Keratinocyte (primary cell): ENCODE data around the gene NDP. TPM values are rescaled to one million over a fixed set of nuclear protein-coding genes. Genes with fewer than 3 reads are reported as not detected.

Source experiments
- DNase-seq: peaks from one replicate; pipeline ENCODE4 v3.0.0-alpha.2; 2011; ENCODE audit warnings: low read depth, missing footprints, low spot score
- FAIRE-seq: peaks from 2 replicates; lab custom pipeline; 2011; peaks lifted over from hg19 to GRCh38; lab: Jason Lieb, UNC
- H2AFZ ChIP-seq: 2 replicates; pipeline ENCODE4 v1.6.0; 2012; ENCODE audit warnings: low read length, control low read depth, inconsistent platforms; ENCODE audit not compliant: control insufficient read depth
- H3K27ac ChIP-seq: 2 replicates; pipeline ENCODE4 v1.5.1; 2011; ENCODE audit warnings: low read length; ENCODE audit not compliant: control insufficient read depth, insufficient read depth
- H3K27me3 ChIP-seq: 3 replicates; pipeline ENCODE4 v1.6.0; 2011; ENCODE audit warnings: low read length; ENCODE audit not compliant: control insufficient read depth, insufficient read depth; ENCODE audit errors: extremely low read depth
- H3K36me3 ChIP-seq, 2 experiments: 2 replicates in 1 of 2; 3 replicates in 1 of 2; pipeline ENCODE4 v1.5.1; 2011; ENCODE audit warnings: low read length in 2 of 2, mild to moderate bottlenecking in 1 of 2; ENCODE audit not compliant: control insufficient read depth in 2 of 2, insufficient read depth in 2 of 2; ENCODE audit errors: extremely low read depth in 1 of 2
- H3K4me1 ChIP-seq: 3 replicates; pipeline ENCODE4 v1.5.1; 2011; ENCODE audit warnings: low read length; ENCODE audit not compliant: control insufficient read depth, insufficient read depth; ENCODE audit errors: extremely low read depth
- H3K4me2 ChIP-seq: 3 replicates; pipeline ENCODE4 v1.6.0; 2011; ENCODE audit warnings: low read depth, low read length; ENCODE audit not compliant: control insufficient read depth, insufficient read depth; ENCODE audit errors: extremely low read depth
- H3K4me3 ChIP-seq, 3 experiments: fragments of 200-600 bp in 1 of 3; sonication (generic) in 1 of 3; 2 replicates in 2 of 3; 3 replicates in 1 of 3; pipeline ENCODE4 v1.5.1; 2011 to 2016; ENCODE audit warnings: low read length in 3 of 3, mild to moderate bottlenecking in 3 of 3, control low read depth in 2 of 3, inconsistent platforms in 1 of 3, low read depth in 1 of 3, mixed read lengths in 1 of 3, mixed run types in 1 of 3, moderate library complexity in 1 of 3; ENCODE audit not compliant: control insufficient read depth in 2 of 3, insufficient read depth in 2 of 3; ENCODE audit errors: extremely low read depth in 1 of 3
- H3K79me2 ChIP-seq: 2 replicates; pipeline ENCODE4 v1.6.0; 2012; ENCODE audit warnings: low read length; ENCODE audit not compliant: control insufficient read depth, insufficient read depth
- H3K9ac ChIP-seq: 3 replicates; pipeline ENCODE4 v1.6.0; 2011; ENCODE audit warnings: low read length; ENCODE audit not compliant: control insufficient read depth, insufficient read depth; ENCODE audit errors: extremely low read depth
- H3K9me1 ChIP-seq: 3 replicates; pipeline ENCODE4 v1.6.0; 2011; ENCODE audit warnings: low read length; ENCODE audit not compliant: control insufficient read depth, insufficient read depth; ENCODE audit errors: extremely low read depth
- H3K9me3 ChIP-seq: 2 replicates; pipeline ENCODE4 v1.5.1; 2012; ENCODE audit warnings: low read depth, low read length; ENCODE audit not compliant: control insufficient read depth
- H4K20me1 ChIP-seq: 3 replicates; pipeline ENCODE4 v1.6.0; 2011; ENCODE audit warnings: low read length; ENCODE audit not compliant: control insufficient read depth, insufficient read depth; ENCODE audit errors: extremely low read depth
- EZH2 ChIP-seq: IDR thresholded peaks from one replicate; pipeline ENCODE4 v1.6.1; 2012; ENCODE audit warnings: inconsistent platforms, mild to moderate bottlenecking, low read length, moderate library complexity
- dilution Hi-C: fragments of 300-500 bp; cut with MboI; formaldehyde crosslinking; loops from one replicate; pipeline ENCODE4 v1.7.0; 2020; ENCODE audit warnings: low sequenced_read_pairs; ENCODE audit not compliant: extremely low pct_ligation_motif_present
- polyA plus RNA-seq, 5 experiments: library from polyadenylated mRNA; depleted of rRNA in 3 of 5; stranded (reverse) in 3 of 5; stranded (forward) in 1 of 5; unstranded in 1 of 5; fragments of >200 nt; gene quantifications; 1 replicate in 1 of 5; 2 replicates in 3 of 5; 3 replicates in 1 of 5; pipeline versions ENCODE4 v1.2.1 to v1.2.3, GENCODE V29; 2011 to 2012; ENCODE audit warnings: missing spikeins in 2 of 5, low read depth in 1 of 5, low replicate concordance in 1 of 5
- TF ChIP-seq, protein P1 (sequence below), 3 experiments: IDR thresholded peaks in 1 of 3; conservative IDR thresholded peaks in 1 of 3; optimal IDR thresholded peaks in 1 of 3; 2 replicates in 2 of 3; 3 replicates in 1 of 3; pipeline versions ENCODE3 to v1.5.1; 2011; ENCODE audit warnings: low read length in 3 of 3, mild to moderate bottlenecking in 3 of 3, moderate library complexity in 2 of 3, control low read depth in 1 of 3, inconsistent platforms in 1 of 3; ENCODE audit not compliant: insufficient read depth in 2 of 3; ENCODE audit errors: extremely low read depth in 1 of 3

NDP gene
- polyA plus RNA-seq, 1 donor (not counting 4 experiments of a cell fraction or from before 2014, with no cell fraction given): not detected

GRCh38 chrX:43956034-43956433 is 17.2 kb downstream of the NDP start:
- no peaks in the 10 kb centered on the region for H4K20me1 ChIP-seq
- no peaks in the 10 kb centered on the region for H3K9me1 ChIP-seq
- no peak overlapping the region for H3K27ac ChIP-seq
- dilution Hi-C loops: no loop called here
- H3K9me3 ChIP-seq: no peaks in the 10 kb centered on the region
- no peaks in the 10 kb centered on the region for H3K36me3 ChIP-seq
- H2AFZ ChIP-seq: no peak overlapping the region
- H3K9ac ChIP-seq: no peak overlapping the region
- H3K79me2 ChIP-seq: no peaks in the 10 kb centered on the region
- H3K27me3 ChIP-seq: peaks cover 3% of the 10 kb centered on the region
- H3K4me3 ChIP-seq: no peak overlapping the region
- DNase-seq: no peak
- no peak overlapping the region for H3K4me2 ChIP-seq
- TF ChIP-seq EZH2: no peak
- TF ChIP-seq, protein P1, sequence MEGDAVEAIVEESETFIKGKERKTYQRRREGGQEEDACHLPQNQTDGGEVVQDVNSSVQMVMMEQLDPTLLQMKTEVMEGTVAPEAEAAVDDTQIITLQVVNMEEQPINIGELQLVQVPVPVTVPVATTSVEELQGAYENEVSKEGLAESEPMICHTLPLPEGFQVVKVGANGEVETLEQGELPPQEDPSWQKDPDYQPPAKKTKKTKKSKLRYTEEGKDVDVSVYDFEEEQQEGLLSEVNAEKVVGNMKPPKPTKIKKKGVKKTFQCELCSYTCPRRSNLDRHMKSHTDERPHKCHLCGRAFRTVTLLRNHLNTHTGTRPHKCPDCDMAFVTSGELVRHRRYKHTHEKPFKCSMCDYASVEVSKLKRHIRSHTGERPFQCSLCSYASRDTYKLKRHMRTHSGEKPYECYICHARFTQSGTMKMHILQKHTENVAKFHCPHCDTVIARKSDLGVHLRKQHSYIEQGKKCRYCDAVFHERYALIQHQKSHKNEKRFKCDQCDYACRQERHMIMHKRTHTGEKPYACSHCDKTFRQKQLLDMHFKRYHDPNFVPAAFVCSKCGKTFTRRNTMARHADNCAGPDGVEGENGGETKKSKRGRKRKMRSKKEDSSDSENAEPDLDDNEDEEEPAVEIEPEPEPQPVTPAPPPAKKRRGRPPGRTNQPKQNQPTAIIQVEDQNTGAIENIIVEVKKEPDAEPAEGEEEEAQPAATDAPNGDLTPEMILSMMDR (optimal IDR thresholded peaks at IDR 0.05 in 1 of 3, IDR thresholded peaks at IDR 0.05 in 1 of 3, conservative IDR thresholded peaks at IDR 0.05 in 1 of 3; ENCODE audit: extremely low read depth in 1 of 3, insufficient read depth in 2 of 3, low read length in 3 of 3): no peak
- no peaks in the 10 kb centered on the region for H3K4me1 ChIP-seq
- no peak for FAIRE-seq

DNA sequence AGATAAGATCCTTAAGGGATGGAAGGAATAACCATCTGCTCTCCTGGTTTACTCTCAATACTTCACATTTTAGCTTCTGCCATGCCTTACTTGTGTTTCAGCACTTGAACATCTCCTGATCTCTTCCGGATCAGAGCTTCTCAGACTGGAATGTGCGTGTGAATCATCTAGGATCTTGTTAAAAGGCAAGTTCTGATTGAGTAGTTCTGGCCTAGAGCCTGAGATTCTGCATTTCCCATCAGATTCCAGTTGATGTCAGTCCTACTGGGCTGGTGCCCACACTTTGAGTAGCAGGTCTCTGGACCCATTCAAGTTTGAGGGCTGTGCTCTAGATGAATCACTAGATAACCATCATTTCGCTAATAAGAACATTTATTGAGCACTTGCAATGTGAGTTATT is 20.0 kb downstream of the NDP start:
- TF ChIP-seq EZH2: no peak
- TF ChIP-seq, protein P1 (optimal IDR thresholded peaks at IDR 0.05 in 1 of 3, IDR thresholded peaks at IDR 0.05 in 1 of 3, conservative IDR thresholded peaks at IDR 0.05 in 1 of 3; ENCODE audit: extremely low read depth in 1 of 3, insufficient read depth in 2 of 3, low read length in 3 of 3): no peak
- no peaks in the 10 kb centered on the region for H4K20me1 ChIP-seq
- no peaks in the 10 kb centered on the region for H3K79me2 ChIP-seq
- DNase-seq (no peak), FAIRE-seq (no peak)
- H2AFZ ChIP-seq: no peak overlapping the region
- no peaks in the 10 kb centered on the region for H3K9me3 ChIP-seq
- H3K36me3 ChIP-seq: no peaks in the 10 kb centered on the region
- no peak overlapping the region for H3K4me2 ChIP-seq
- no peak overlapping the region for H3K4me3 ChIP-seq
- no peaks in the 10 kb centered on the region for H3K4me1 ChIP-seq
- H3K9me1 ChIP-seq: no peaks in the 10 kb centered on the region
- H3K27me3 ChIP-seq: no peaks in the 10 kb centered on the region
- H3K27ac ChIP-seq: no peak overlapping the region
- no peak overlapping the region for H3K9ac ChIP-seq
- dilution Hi-C loops: no loop called here
